HUES64 (cell line): Measurements from ENCODE around the gene LGR4.

Experiments
- H3K27ac ChIP-seq: 2 replicates; pipeline ENCODE4 v1.7.0; 2013; ENCODE audit warnings: low read depth, low read length, inconsistent platforms
- H3K27me3 ChIP-seq: 2 replicates; pipeline ENCODE4 v1.6.1; 2013; ENCODE audit warnings: mild to moderate bottlenecking, low read length; ENCODE audit not compliant: insufficient read depth
- H3K36me3 ChIP-seq: 2 replicates; pipeline ENCODE4 v1.6.1; 2013; ENCODE audit warnings: mild to moderate bottlenecking, low read length; ENCODE audit not compliant: insufficient read depth
- H3K4me1 ChIP-seq: 2 replicates; pipeline ENCODE4 v1.6.1; 2013; ENCODE audit warnings: mild to moderate bottlenecking, low read length, moderate library complexity; ENCODE audit not compliant: insufficient read depth
- H3K4me3 ChIP-seq: 2 replicates; pipeline ENCODE4 v1.5.1; 2013; ENCODE audit warnings: mild to moderate bottlenecking, low read length, moderate library complexity
- H3K9ac ChIP-seq: 2 replicates; pipeline ENCODE4 v1.6.1; 2013; ENCODE audit warnings: mild to moderate bottlenecking, low read depth, low read length
- H3K9me3 ChIP-seq: 2 replicates; pipeline ENCODE4 v1.6.1; 2013; ENCODE audit warnings: low read depth, low read length; ENCODE audit not compliant: insufficient read depth
- WGBS: fragments of 150-250, 120-280 bp; methylation state at CpG from one replicate; pipeline ENCODE4 v1.1.7; 2013; ENCODE audit warnings: missing lambda C conversion rate; 5-methylcytosine and 5-hydroxymethylcytosine counted together

LGR4 gene

DNA sequence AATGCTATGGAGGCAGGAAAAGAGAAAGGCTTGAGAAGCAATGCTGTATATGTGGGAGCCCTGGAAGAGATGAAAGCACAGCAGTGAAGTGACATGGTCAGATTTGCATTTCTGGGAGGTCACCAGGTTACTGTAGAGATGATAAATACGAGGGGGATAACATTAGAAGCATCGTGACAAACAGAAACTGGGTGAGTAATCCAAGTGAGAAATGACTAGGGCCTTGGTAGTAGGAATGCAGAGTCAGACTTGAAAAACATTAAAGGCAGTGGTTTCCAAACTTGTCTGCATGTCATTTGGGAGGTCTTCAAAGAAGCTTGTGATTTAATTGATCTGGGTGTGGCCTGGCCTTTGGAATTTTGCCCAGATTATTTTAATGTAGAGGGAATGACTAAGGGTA, 153.5 kb downstream of the LGR4 start:
- Histone ChIP-seq H3K27me3 (no peaks in the 10 kb centered on the region), H3K4me3 (no peak overlapping the region), H3K36me3 (no peaks in the 10 kb centered on the region), H3K27ac (no peak overlapping the region), H3K9me3 (peaks cover 3% of the 10 kb centered on the region; the same call in 1 of the 2 replicates), H3K4me1 (peaks cover 12% of the 10 kb centered on the region), H3K9ac (no peak overlapping the region)
- WGBS = 62% methylated on average over 2 of the region's 2 CpGs

GRCh38 chr11:27317751-27318150, 154.8 kb downstream of the LGR4 start:
- WGBS = 43% methylated on average over 2 of the region's 2 CpGs
- Histone ChIP-seq H3K4me1 (peaks cover 12% of the 10 kb centered on the region), H3K9ac (no peak overlapping the region), H3K9me3 (peaks cover 3% of the 10 kb centered on the region; the same call in 1 of the 2 replicates), H3K27me3 (no peaks in the 10 kb centered on the region), H3K4me3 (no peak overlapping the region), H3K36me3 (no peaks in the 10 kb centered on the region), H3K27ac (no peak overlapping the region)
